Glutamatergic neuron (in vitro differentiated cells): ENCODE results near the gene PLEKHA6. TPM values are rescaled to one million over a fixed set of nuclear protein-coding genes. Genes with fewer than 3 reads are reported as not detected.

Source experiments
- DNase-seq: peaks from one replicate; pipeline ENCODE4 v3.0.0; 2022
- H3K27ac Mint-ChIP-seq: one replicate; pipeline ENCODE4 v1.8.0; 2020; ENCODE audit warnings: mild to moderate bottlenecking, mixed read lengths, inconsistent platforms; ENCODE audit not compliant: unreplicated experiment
- H3K27me3 Mint-ChIP-seq: one replicate; pipeline ENCODE4 v1.8.0; 2020; ENCODE audit warnings: mild to moderate bottlenecking, moderate library complexity, mixed read lengths, inconsistent platforms; ENCODE audit not compliant: unreplicated experiment
- H3K36me3 Mint-ChIP-seq: one replicate; pipeline ENCODE4 v1.8.0; 2020; ENCODE audit warnings: mild to moderate bottlenecking, mixed read lengths, inconsistent platforms; ENCODE audit not compliant: unreplicated experiment
- H3K4me1 Mint-ChIP-seq: one replicate; pipeline ENCODE4 v1.8.0; 2020; ENCODE audit warnings: mild to moderate bottlenecking, low read depth, mixed read lengths, inconsistent platforms; ENCODE audit not compliant: unreplicated experiment
- H3K4me3 Mint-ChIP-seq: one replicate; pipeline ENCODE4 v1.8.0; 2020; ENCODE audit warnings: mild to moderate bottlenecking, mixed read lengths, inconsistent platforms; ENCODE audit not compliant: unreplicated experiment
- H3K9me3 Mint-ChIP-seq: one replicate; pipeline ENCODE4 v1.8.0; 2020; ENCODE audit warnings: mild to moderate bottlenecking, moderate library complexity, mixed read lengths, inconsistent platforms; ENCODE audit not compliant: unreplicated experiment
- CTCF ChIP-seq: fragments of 200-600 bp; sonication (generic); IDR thresholded peaks from one replicate; pipeline ENCODE4 v1.5.0; 2021; ENCODE audit not compliant: partially characterized antibody, unreplicated experiment
- total RNA-seq: library from RNA; stranded (reverse); fragmentation: NEBNext Ultra II Directional; extraction: Animal tissue kit (Norgen Biotek cat#: 25700); gene quantifications from one replicate; pipeline ENCODE4 v1.2.1, GENCODE V29; 2021; ENCODE audit not compliant: unreplicated experiment

PLEKHA6 gene
- total RNA-seq, 1 donor from 2014 or later = 72.7 TPM

GRCh38 chr1:204259196-204259595 lies 100.5 kb downstream of the PLEKHA6 start:
- H3K4me3 Mint-ChIP-seq = no peak overlapping the region
- no peak for DNase-seq
- peaks cover 12% of the 10 kb centered on the region for H3K9me3 Mint-ChIP-seq
- no peak for TF ChIP-seq CTCF
- no peak overlapping the region for H3K27ac Mint-ChIP-seq
- peaks cover 20% of the 10 kb centered on the region for H3K36me3 Mint-ChIP-seq
- H3K4me1 Mint-ChIP-seq = peaks cover 44% of the 10 kb centered on the region
- H3K27me3 Mint-ChIP-seq = peaks cover 22% of the 10 kb centered on the region

GRCh38 chr1:204258213-204259115 lies 101.3 kb downstream of the PLEKHA6 start:
- no peak overlapping the region for H3K4me3 Mint-ChIP-seq
- peaks cover 20% of the 10 kb centered on the region for H3K27me3 Mint-ChIP-seq
- TF ChIP-seq CTCF = peak; percentile 54
- DNase-seq = peak; percentile 69
- H3K36me3 Mint-ChIP-seq = peaks cover 17% of the 10 kb centered on the region
- peaks cover 7% of the 10 kb centered on the region for H3K9me3 Mint-ChIP-seq
- peak overlapping the region; percentile 59 for H3K27ac Mint-ChIP-seq
- peaks cover 37% of the 10 kb centered on the region for H3K4me1 Mint-ChIP-seq

- no peak for TF ChIP-seq CTCF
- Mint-ChIP-seq H3K36me3 (peaks cover 16% of the 10 kb centered on the region), H3K27ac (no peak overlapping the region), H3K4me3 (no peak overlapping the region), H3K9me3 (peaks cover 7% of the 10 kb centered on the region), H3K4me1 (peaks cover 27% of the 10 kb centered on the region), H3K27me3 (peaks cover 17% of the 10 kb centered on the region)
- no peak for DNase-seq
These were observed 102.3 kb downstream of the PLEKHA6 start for GRCh38 chr1:204257446-204257845.

- H3K4me3 Mint-ChIP-seq = no peak overlapping the region
- peaks cover 12% of the 10 kb centered on the region for H3K36me3 Mint-ChIP-seq
- peaks cover 7% of the 10 kb centered on the region for H3K9me3 Mint-ChIP-seq
- TF ChIP-seq CTCF = no peak
- DNase-seq = no peak
- peaks cover 13% of the 10 kb centered on the region for H3K27me3 Mint-ChIP-seq
- H3K4me1 Mint-ChIP-seq = peaks cover 28% of the 10 kb centered on the region
- H3K27ac Mint-ChIP-seq = peak overlapping the region; percentile 97
These were observed 103.2 kb downstream of the PLEKHA6 start for GRCh38 chr1:204256531-204256930.

- Mint-ChIP-seq H3K27ac (peak overlapping the region; percentile 97), H3K4me1 (peaks cover 28% of the 10 kb centered on the region), H3K9me3 (peaks cover 7% of the 10 kb centered on the region), H3K27me3 (peaks cover 13% of the 10 kb centered on the region), H3K36me3 (peaks cover 16% of the 10 kb centered on the region), H3K4me3 (peak overlapping the region; percentile 89)
- no peak for DNase-seq
- TF ChIP-seq CTCF = no peak
These were observed 103.8 kb downstream of the PLEKHA6 start for GRCh38 chr1:204255966-204256365.
